ENCODE data around the gene SERPINA4. TPM values are rescaled to one million over a fixed set of nuclear protein-coding genes. Genes with fewer than 3 reads are reported as not detected.
A peak's percentile ranks its signal among the peaks of the same experiment; 100 is the strongest.

SERPINA4 gene
- total and polyA plus RNA-seq, 2 experiments from 2014 or later = not detected

GRCh38 chr14:94536836-94537235 is 24.4 kb upstream of the SERPINA4 start:
- no peaks in the 10 kb centered on the region for H4K20me1 ChIP-seq (replicated peaks; ENCODE audit: insufficient read depth)
- no peak overlapping the region for H3K27ac Mint-ChIP-seq
- H3K4me3 Mint-ChIP-seq = no peak overlapping the region
- H3K4me2 ChIP-seq = no peak overlapping the region
- no peak overlapping the region; the same call in 1 of the 2 replicates for H2AFZ ChIP-seq
- H3K4me3 ChIP-seq = no peak overlapping the region
- H3K9me2 ChIP-seq (ENCODE audit: insufficient read depth) = 0 out of 2 replicates have a peak, but pooled peaks cover 6% of the 10 kb centered on the region
- no peak overlapping the region for H3K27ac ChIP-seq (ENCODE audit: low read depth)
- no peaks in the 10 kb centered on the region for H3K36me3 Mint-ChIP-seq (ENCODE audit: low read depth)
- DNase-seq (ENCODE audit: low spot score) (peak; percentile 47), ATAC-seq (peak; percentile 63)
- peaks cover 10% of the 10 kb centered on the region for H3K4me1 Mint-ChIP-seq
- TF ChIP-seq, protein P1, sequence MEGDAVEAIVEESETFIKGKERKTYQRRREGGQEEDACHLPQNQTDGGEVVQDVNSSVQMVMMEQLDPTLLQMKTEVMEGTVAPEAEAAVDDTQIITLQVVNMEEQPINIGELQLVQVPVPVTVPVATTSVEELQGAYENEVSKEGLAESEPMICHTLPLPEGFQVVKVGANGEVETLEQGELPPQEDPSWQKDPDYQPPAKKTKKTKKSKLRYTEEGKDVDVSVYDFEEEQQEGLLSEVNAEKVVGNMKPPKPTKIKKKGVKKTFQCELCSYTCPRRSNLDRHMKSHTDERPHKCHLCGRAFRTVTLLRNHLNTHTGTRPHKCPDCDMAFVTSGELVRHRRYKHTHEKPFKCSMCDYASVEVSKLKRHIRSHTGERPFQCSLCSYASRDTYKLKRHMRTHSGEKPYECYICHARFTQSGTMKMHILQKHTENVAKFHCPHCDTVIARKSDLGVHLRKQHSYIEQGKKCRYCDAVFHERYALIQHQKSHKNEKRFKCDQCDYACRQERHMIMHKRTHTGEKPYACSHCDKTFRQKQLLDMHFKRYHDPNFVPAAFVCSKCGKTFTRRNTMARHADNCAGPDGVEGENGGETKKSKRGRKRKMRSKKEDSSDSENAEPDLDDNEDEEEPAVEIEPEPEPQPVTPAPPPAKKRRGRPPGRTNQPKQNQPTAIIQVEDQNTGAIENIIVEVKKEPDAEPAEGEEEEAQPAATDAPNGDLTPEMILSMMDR (conservative IDR thresholded peaks at IDR 0.05; ENCODE audit: low read depth in 2 of 2) = peak; percentile 48 to 55
- TF ChIP-seq EZH2 (IDR thresholded peaks at IDR 0.05; ENCODE audit: low read depth, unreplicated experiment) = no peak
- no peaks in the 10 kb centered on the region for H3F3A ChIP-seq (replicated peaks; ENCODE audit: low read depth)
- no peaks in the 10 kb centered on the region for H3K4me1 ChIP-seq (ENCODE audit: insufficient read depth)
- no peaks in the 10 kb centered on the region for H3K79me2 ChIP-seq (replicated peaks; ENCODE audit: insufficient read depth)
- peaks cover 4% of the 10 kb centered on the region for H3K27me3 Mint-ChIP-seq (ENCODE audit: insufficient read depth, low read depth, poor library complexity)
- H3K36me3 ChIP-seq (ENCODE audit: insufficient read depth) = no peaks in the 10 kb centered on the region
- H3K9me3 Mint-ChIP-seq = no peaks in the 10 kb centered on the region; the same call in 2 of the 3 replicates
- no peaks in the 10 kb centered on the region for H3K27me3 ChIP-seq (ENCODE audit: insufficient read depth)

DNA sequence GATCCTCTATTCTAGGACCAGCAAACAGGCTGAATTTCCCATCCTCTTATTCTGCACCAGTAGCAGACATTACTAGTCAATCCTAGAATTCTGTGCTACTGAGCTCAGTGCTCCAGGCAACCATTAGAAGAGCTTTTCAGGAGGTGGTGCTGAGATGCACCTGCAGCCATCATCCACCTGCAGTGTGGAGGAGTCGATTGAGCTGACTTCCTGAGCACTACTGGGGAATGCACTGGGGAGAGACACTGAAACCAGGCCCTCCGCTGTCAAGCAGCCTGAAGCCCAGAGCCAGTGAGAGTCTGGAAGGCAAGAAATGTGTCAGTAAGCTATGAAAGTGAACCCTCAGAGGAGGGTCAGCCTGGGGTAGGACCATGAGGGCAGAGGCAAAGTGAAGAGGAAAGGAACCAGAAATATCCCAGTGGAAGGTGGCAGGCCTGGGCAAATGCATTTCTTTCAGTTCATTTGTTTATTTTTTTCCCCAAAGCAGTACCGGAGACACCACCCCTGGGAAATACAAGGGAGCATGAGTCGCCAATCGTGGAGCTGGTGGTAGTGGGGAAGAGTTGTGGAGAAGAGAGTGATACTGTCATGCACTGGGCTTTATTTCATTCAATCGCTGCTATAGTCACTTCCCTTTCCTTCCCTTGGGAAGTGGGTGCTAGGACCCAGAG is 23.0 kb upstream of the SERPINA4 start:
- Mint-ChIP-seq H3K36me3 (ENCODE audit: low read depth) (no peaks in the 10 kb centered on the region), H3K27ac (no peak overlapping the region), H3K4me3 (no peak overlapping the region), H3K4me1 (peaks cover 10% of the 10 kb centered on the region), H3K27me3 (ENCODE audit: insufficient read depth, low read depth, poor library complexity) (peaks cover 7% of the 10 kb centered on the region), H3K9me3 (no peaks in the 10 kb centered on the region; the same call in 2 of the 3 replicates)
- DNase-seq (ENCODE audit: low spot score) = no peak
- Histone ChIP-seq H3K4me2 (no peak overlapping the region), H3K27ac (ENCODE audit: low read depth) (no peak overlapping the region), H3K4me1 (ENCODE audit: insufficient read depth) (no peaks in the 10 kb centered on the region), H3K4me3 (no peak overlapping the region), H3K79me2 (replicated peaks; ENCODE audit: insufficient read depth) (no peaks in the 10 kb centered on the region), H3K9me2 (ENCODE audit: insufficient read depth) (0 out of 2 replicates have a peak, but pooled peaks cover 6% of the 10 kb centered on the region), H3K36me3 (ENCODE audit: insufficient read depth) (no peaks in the 10 kb centered on the region), H4K20me1 (replicated peaks; ENCODE audit: insufficient read depth) (no peaks in the 10 kb centered on the region), H3F3A (replicated peaks; ENCODE audit: low read depth) (no peaks in the 10 kb centered on the region), H3K27me3 (ENCODE audit: insufficient read depth) (no peaks in the 10 kb centered on the region), H2AFZ (no peak overlapping the region)
- ATAC-seq = peak; percentile 61
- TF ChIP-seq JUNB (IDR thresholded peaks at IDR 0.05; ENCODE audit: unreplicated experiment) = no peak
- TF ChIP-seq, protein P2, sequence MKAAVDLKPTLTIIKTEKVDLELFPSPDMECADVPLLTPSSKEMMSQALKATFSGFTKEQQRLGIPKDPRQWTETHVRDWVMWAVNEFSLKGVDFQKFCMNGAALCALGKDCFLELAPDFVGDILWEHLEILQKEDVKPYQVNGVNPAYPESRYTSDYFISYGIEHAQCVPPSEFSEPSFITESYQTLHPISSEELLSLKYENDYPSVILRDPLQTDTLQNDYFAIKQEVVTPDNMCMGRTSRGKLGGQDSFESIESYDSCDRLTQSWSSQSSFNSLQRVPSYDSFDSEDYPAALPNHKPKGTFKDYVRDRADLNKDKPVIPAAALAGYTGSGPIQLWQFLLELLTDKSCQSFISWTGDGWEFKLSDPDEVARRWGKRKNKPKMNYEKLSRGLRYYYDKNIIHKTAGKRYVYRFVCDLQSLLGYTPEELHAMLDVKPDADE (IDR thresholded peaks at IDR 0.05) = no peak
- TF ChIP-seq ZNF331 (CRISPR knock-in tag; IDR thresholded peaks at IDR 0.05; ENCODE audit: low read depth) = no peak
- no peak for TF ChIP-seq EZH2phosphoT487 (IDR thresholded peaks at IDR 0.05; ENCODE audit: unreplicated experiment)
- no peak for TF ChIP-seq POLR2AphosphoS5 (IDR thresholded peaks at IDR 0.05; ENCODE audit: low read depth)
- TF ChIP-seq CREB1 (CRISPR knock-in tag; IDR thresholded peaks at IDR 0.05; ENCODE audit: low read depth) = no peak
- no peak for TF ChIP-seq EZH2 (IDR thresholded peaks at IDR 0.05; ENCODE audit: low read depth, unreplicated experiment)
- no peak for TF ChIP-seq STAT1 (IDR thresholded peaks at IDR 0.05; ENCODE audit: unreplicated experiment)
- TF ChIP-seq, protein P3, sequence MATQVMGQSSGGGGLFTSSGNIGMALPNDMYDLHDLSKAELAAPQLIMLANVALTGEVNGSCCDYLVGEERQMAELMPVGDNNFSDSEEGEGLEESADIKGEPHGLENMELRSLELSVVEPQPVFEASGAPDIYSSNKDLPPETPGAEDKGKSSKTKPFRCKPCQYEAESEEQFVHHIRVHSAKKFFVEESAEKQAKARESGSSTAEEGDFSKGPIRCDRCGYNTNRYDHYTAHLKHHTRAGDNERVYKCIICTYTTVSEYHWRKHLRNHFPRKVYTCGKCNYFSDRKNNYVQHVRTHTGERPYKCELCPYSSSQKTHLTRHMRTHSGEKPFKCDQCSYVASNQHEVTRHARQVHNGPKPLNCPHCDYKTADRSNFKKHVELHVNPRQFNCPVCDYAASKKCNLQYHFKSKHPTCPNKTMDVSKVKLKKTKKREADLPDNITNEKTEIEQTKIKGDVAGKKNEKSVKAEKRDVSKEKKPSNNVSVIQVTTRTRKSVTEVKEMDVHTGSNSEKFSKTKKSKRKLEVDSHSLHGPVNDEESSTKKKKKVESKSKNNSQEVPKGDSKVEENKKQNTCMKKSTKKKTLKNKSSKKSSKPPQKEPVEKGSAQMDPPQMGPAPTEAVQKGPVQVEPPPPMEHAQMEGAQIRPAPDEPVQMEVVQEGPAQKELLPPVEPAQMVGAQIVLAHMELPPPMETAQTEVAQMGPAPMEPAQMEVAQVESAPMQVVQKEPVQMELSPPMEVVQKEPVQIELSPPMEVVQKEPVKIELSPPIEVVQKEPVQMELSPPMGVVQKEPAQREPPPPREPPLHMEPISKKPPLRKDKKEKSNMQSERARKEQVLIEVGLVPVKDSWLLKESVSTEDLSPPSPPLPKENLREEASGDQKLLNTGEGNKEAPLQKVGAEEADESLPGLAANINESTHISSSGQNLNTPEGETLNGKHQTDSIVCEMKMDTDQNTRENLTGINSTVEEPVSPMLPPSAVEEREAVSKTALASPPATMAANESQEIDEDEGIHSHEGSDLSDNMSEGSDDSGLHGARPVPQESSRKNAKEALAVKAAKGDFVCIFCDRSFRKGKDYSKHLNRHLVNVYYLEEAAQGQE (IDR thresholded peaks at IDR 0.05; ENCODE audit: unreplicated experiment) = no peak

All from GM23338 (cell line).